ENCODE data around the gene SYT7.

- TF ChIP-seq CTCF (IDR thresholded peaks at IDR 0.05; ENCODE audit: borderline replicate concordance, extremely low read depth, low read length, poor library complexity, severe bottlenecking) (no peak), EZH2 (IDR thresholded peaks at IDR 0.05; ENCODE audit: borderline replicate concordance, low read depth, low read length, severe bottlenecking) (no peak)
Observed at GRCh38 chr11:61536676-61537270, 44.1 kb downstream of the SYT7 start.

Measured in DND-41 (cell line).